ENCODE measurements around the gene AKAP8. TPM values are rescaled to one million over a fixed set of nuclear protein-coding genes. Genes with fewer than 3 reads are reported as not detected.

The AKAP8 gene
- total and polyA plus RNA-seq, 9 of the 15 experiments (the other 6 are each of a cell fraction or from before 2014, with no cell fraction given): 3.4 to 56.5 (median 15.0) TPM

DNA sequence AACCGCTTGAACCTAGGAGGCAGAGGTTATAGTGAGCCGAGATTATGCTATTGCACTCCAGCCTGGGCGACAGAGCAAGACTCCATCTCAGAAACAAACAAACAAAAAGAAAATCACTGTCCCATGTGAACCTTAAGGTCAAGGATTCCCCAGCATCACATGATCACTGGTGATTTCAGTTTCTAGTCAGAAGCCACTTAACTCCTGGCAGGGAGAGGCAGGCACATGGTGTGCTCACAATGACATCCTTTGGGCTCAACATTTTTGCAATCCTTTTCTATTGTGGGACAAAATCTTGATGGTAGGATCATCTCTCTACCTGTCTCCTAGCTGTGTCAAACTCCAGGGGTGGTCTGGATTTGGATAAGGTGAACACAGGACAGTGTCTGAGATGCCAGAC lies 12.1 kb downstream of the AKAP8 start:
- FAIRE-seq: peak; percentile 98
- in situ Hi-C loops (cut with MboI) (no loop called here), intact Hi-C loops (cut with micrococcal nuclease) (no loop called here)
- Histone ChIP-seq H4K20me1 (replicated peaks; ENCODE audit: control insufficient read depth, insufficient read depth, low read length) (no peaks in the 10 kb centered on the region), H3K79me2 (ENCODE audit: control insufficient read depth, insufficient read depth, low read length) (no peaks in the 10 kb centered on the region; the same call in 2 of the 3 replicates), H3K27ac (ENCODE audit: extremely low read depth, low read depth, low read length) (no peak overlapping the region), H3K9me3 (replicated peaks; ENCODE audit: control insufficient read depth, insufficient read depth, low read depth, low read length) (no peaks in the 10 kb centered on the region), H3K4me1 (replicated peaks in 1 of 2; ENCODE audit: control insufficient read depth in 2 of 2, insufficient read depth in 2 of 2, low read length in 2 of 2) (0 out of 5 replicates have a peak, but pooled peaks cover 0 to 3% of the 10 kb centered on the region in 2 experiments), H3K4me2 (ENCODE audit: insufficient read depth, low read length) (no peak overlapping the region), H3K9me1 (ENCODE audit: control insufficient read depth, insufficient read depth, low read length) (no peaks in the 10 kb centered on the region), H3K27me3 (ENCODE audit: control insufficient read depth in 2 of 2, insufficient read depth in 2 of 2, low read length in 2 of 2) (no peaks in the 10 kb centered on the region), H2AFZ (ENCODE audit: low read depth, low read length) (no peak overlapping the region), H3K9ac (ENCODE audit: insufficient read depth in 1 of 2, low read depth in 2 of 2, low read length in 2 of 2) (no peak overlapping the region), H3K4me3 (no peak overlapping the region), H3K36me3 (ENCODE audit: control insufficient read depth, insufficient read depth, low read length) (peaks cover 75% of the 10 kb centered on the region; the same call in 2 of the 3 replicates)
- no peak for DNase-seq (ENCODE audit: extremely low read depth in 1 of 4, low spot score in 3 of 4)
- TF ChIP-seq, protein P1, sequence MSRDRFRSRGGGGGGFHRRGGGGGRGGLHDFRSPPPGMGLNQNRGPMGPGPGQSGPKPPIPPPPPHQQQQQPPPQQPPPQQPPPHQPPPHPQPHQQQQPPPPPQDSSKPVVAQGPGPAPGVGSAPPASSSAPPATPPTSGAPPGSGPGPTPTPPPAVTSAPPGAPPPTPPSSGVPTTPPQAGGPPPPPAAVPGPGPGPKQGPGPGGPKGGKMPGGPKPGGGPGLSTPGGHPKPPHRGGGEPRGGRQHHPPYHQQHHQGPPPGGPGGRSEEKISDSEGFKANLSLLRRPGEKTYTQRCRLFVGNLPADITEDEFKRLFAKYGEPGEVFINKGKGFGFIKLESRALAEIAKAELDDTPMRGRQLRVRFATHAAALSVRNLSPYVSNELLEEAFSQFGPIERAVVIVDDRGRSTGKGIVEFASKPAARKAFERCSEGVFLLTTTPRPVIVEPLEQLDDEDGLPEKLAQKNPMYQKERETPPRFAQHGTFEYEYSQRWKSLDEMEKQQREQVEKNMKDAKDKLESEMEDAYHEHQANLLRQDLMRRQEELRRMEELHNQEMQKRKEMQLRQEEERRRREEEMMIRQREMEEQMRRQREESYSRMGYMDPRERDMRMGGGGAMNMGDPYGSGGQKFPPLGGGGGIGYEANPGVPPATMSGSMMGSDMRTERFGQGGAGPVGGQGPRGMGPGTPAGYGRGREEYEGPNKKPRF (IDR thresholded peaks at IDR 0.05; ENCODE audit: low read depth, low read length): no peak
- TF ChIP-seq, protein P2, sequence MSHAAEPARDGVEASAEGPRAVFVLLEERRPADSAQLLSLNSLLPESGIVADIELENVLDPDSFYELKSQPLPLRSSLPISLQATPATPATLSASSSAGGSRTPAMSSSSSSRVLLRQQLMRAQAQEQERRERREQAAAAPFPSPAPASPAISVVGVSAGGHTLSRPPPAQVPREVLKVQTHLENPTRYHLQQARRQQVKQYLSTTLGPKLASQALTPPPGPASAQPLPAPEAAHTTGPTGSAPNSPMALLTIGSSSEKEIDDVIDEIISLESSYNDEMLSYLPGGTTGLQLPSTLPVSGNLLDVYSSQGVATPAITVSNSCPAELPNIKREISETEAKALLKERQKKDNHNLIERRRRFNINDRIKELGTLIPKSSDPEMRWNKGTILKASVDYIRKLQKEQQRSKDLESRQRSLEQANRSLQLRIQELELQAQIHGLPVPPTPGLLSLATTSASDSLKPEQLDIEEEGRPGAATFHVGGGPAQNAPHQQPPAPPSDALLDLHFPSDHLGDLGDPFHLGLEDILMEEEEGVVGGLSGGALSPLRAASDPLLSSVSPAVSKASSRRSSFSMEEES (CRISPR knock-in tag; IDR thresholded peaks at IDR 0.05): peak; percentile 39
- TF ChIP-seq ZNF324 (CRISPR knock-in tag; IDR thresholded peaks at IDR 0.05) (no peak), ZNF76 (CRISPR knock-in tag; IDR thresholded peaks at IDR 0.05; ENCODE audit: borderline replicate concordance) (no peak), ESRRA (IDR thresholded peaks at IDR 0.05; ENCODE audit: borderline replicate concordance, low read depth) (no peak), SIX5 (IDR thresholded peaks at IDR 0.05; ENCODE audit: borderline replicate concordance in 1 of 2, insufficient read depth in 1 of 2, low read depth in 1 of 2, low read length in 2 of 2) (no peak)
- TF ChIP-seq, protein P3, sequence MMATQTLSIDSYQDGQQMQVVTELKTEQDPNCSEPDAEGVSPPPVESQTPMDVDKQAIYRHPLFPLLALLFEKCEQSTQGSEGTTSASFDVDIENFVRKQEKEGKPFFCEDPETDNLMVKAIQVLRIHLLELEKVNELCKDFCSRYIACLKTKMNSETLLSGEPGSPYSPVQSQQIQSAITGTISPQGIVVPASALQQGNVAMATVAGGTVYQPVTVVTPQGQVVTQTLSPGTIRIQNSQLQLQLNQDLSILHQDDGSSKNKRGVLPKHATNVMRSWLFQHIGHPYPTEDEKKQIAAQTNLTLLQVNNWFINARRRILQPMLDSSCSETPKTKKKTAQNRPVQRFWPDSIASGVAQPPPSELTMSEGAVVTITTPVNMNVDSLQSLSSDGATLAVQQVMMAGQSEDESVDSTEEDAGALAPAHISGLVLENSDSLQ (IDR thresholded peaks at IDR 0.05): no peak
- ChIA-PET CTCF (ENCODE audit: low intra/inter-chr PET ratio) (no interaction called here), POLR2A (interaction anchor here (0.6 to 2.0 kb wide), 2 partner anchors 8 to 122 kb away, joined by 3 to 8 read pairs; no protein-coding TSS in a partner anchor)
- WGBS (ENCODE audit: insufficient coverage, low coverage, missing lambda C conversion rate): 92% methylated on average over 3 of the region's 3 CpGs
- ATAC-seq: no peak
- no TSS peak for BruUV-seq (replicated peaks)
